Lower leg skin (tissue), 4 donors: ENCODE data around the gene HMGXB3. TPM values are rescaled to one million over a fixed set of nuclear protein-coding genes. Genes with fewer than 3 reads are reported as not detected.

Experiments
- DNase-seq, 2 donors: peaks; one replicate each; pipeline ENCODE4 v3.0.0-alpha.2; 2019; ENCODE audit warnings: low spot score in 2 of 2
- H3K4me3 ChIP-seq: fragments of 200-600 bp; sonication (generic); 2 replicates; pipeline ENCODE4 v1.5.1; 2017; ENCODE audit warnings: mild to moderate bottlenecking, low read depth; ENCODE audit not compliant: poor library complexity, severe bottlenecking
- CTCF ChIP-seq, 3 donors: fragments of 450-650 bp; IDR thresholded peaks; one replicate each; pipeline ENCODE4 v1.5.1; 2016; ENCODE audit warnings: antibody characterized with exemption in 3 of 3, mild to moderate bottlenecking in 3 of 3, moderate library complexity in 2 of 3
- POLR2A ChIP-seq, 2 donors: fragments of 450-650 bp; IDR thresholded peaks; one replicate each; pipeline ENCODE4 v1.6.1; 2016 to 2017; ENCODE audit warnings: antibody characterized with exemption in 2 of 2, mild to moderate bottlenecking in 1 of 2, moderate library complexity in 1 of 2
- WGBS, 2 donors: methylation state at CpG; one replicate each; pipeline ENCODE4 v1.1.5; 2018; 5-methylcytosine and 5-hydroxymethylcytosine counted together
- intact Hi-C: fragments of 100-400 bp; cut with DNase I; formaldehyde crosslinking; loops from one replicate; pipeline ENCODE4 v1.15.0; 2023; ENCODE audit warnings: low total_unique reads
- total RNA-seq, 4 donors: library from RNA; depleted of rRNA; stranded (reverse); fragments of >200 nt; gene quantifications; one replicate each; pipeline ENCODE4 v1.1.0, GENCODE V29; 2016

Gene HMGXB3
- total RNA-seq, 4 donors from 2014 or later: 24.6 to 32.0 (median 26.1) TPM

DNA sequence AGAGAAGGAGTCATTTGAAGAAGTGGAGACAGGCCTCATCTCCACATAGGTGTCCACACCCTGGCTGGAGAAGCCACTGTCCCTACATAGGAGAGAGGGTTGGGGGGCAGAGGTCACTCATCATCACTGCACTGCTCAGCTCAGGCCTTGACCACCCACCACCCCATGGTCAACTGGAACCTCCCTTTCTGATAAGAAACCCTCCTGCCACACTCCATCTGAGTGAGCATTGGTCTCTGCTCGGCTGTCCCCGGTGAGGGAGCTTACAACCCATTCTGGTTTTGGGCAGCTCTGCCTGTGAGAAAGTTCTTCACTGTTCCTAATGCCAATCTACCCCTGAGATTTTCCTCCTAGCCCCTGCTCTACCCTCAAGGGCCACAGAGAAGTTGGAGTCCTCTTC, 57.0 kb downstream of the HMGXB3 start:
- intact Hi-C loops: no loop called here
- WGBS, 2 donors: 89 to 100% methylated on average over 2 of the region's 2 CpGs
- H3K4me3 ChIP-seq: no peak overlapping the region
- no peak for DNase-seq
- TF ChIP-seq POLR2A (IDR thresholded peaks at IDR 0.05) (no peak), CTCF (IDR thresholded peaks at IDR 0.05) (no peak)

GRCh38 chr5:150057996-150058395, 57.5 kb downstream of the HMGXB3 start:
- TF ChIP-seq POLR2A (IDR thresholded peaks at IDR 0.05) (no peak), CTCF (IDR thresholded peaks at IDR 0.05) (no peak)
- DNase-seq: no peak
- intact Hi-C loops: no loop called here
- 76 to 81% methylated on average over 5 of the region's 5 CpGs for WGBS, 2 donors
- H3K4me3 ChIP-seq: no peak overlapping the region

- WGBS, 2 donors: 79 to 82% methylated on average over 6 of the region's 6 CpGs
Observed at GRCh38 chr5:150058480-150059126, 58.1 kb downstream of the HMGXB3 start.

DNA sequence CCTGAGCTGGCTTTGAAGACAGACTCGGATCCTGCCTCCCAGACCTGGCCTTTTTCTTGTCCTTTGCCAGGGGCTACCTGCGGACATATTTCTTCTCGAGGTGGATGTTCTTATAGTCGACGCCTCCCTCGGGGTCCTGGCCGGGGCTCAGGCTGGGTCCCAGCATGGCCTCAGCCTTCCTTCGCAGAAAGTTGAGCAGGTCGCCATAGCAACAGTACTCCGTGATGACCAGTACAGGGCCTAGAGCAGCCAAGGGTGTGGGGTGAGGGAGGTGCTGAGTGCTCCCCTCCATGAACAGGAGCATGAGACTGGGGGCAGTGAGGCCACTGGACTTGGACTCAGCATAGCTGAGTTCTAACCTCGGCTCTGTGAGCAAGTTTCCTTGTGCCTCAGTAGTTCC, 59.1 kb downstream of the HMGXB3 start:
- DNase-seq: no peak
- TF ChIP-seq CTCF (IDR thresholded peaks at IDR 0.05) (no peak), POLR2A (IDR thresholded peaks at IDR 0.05) (no peak)
- intact Hi-C loops: no loop called here

More at GRCh38 chr5:150058480-150059126, 58.1 kb downstream of the HMGXB3 start:
- TF ChIP-seq POLR2A (IDR thresholded peaks at IDR 0.05): no peak
- no peak for TF ChIP-seq CTCF (IDR thresholded peaks at IDR 0.05)
- intact Hi-C loops: no loop called here
- no peak overlapping the region for H3K4me3 ChIP-seq
- DNase-seq: peak in 1 of 2 donors; percentile 46

GRCh38 chr5:150060471-150060870, 59.9 kb downstream of the HMGXB3 start:
- 81 to 84% methylated on average over 7 of the region's 7 CpGs for WGBS, 2 donors
- TF ChIP-seq POLR2A (IDR thresholded peaks at IDR 0.05) (no peak), CTCF (IDR thresholded peaks at IDR 0.05) (no peak)
- intact Hi-C loops: no loop called here
- no peak overlapping the region for H3K4me3 ChIP-seq
- no peak for DNase-seq

More for the DNA sequence above, 59.1 kb downstream of the HMGXB3 start:
- WGBS, 2 donors: 85 to 91% methylated on average over 11 of the region's 11 CpGs
- H3K4me3 ChIP-seq: no peak overlapping the region

GRCh38 chr5:150061538-150061995, 61.0 kb downstream of the HMGXB3 start:
- intact Hi-C loops: no loop called here
- no peak for DNase-seq
- H3K4me3 ChIP-seq: no peak overlapping the region
- WGBS, 2 donors: 94 to 96% methylated on average over 12 of the region's 12 CpGs
- no peak for TF ChIP-seq CTCF (IDR thresholded peaks at IDR 0.05)
- TF ChIP-seq POLR2A (IDR thresholded peaks at IDR 0.05): no peak
